ENCODE results near the gene TAS2R31. TPM values are rescaled to one million over a fixed set of nuclear protein-coding genes. Genes with fewer than 3 reads are reported as not detected.

TAS2R31 gene
- total and polyA plus RNA-seq, 2 donors (not counting 1 experiment from before 2014, with no cell fraction given): 0.86 to 5.7 TPM

DNA sequence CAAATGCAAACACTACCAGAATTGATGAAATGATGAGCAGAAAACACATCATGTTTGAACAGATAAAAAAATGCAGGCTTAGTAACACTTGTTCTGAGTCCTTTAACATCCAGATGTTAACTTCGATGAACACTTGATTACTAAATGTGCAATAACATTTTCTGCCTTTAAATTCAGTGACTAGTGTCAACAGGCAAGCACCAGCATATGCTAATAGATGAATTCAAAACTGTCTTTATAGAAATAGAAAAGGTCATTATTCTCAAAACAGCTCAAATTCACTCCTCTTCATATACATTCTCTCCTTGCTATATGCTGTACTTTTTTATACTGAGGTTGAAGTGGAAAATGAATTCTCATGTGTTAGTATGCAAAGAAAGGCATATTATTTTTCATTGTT, 8.7 kb downstream of the TAS2R31 start, which contains the start of gene TAS2R19:
Gene TAS2R19, minus strand, starts transcription at position 101 of the 400 bp plus-strand sequence. Its CDS starts 49 bp downstream, at position 52.
- ATAC-seq (ENCODE audit: low read depth) (no peak), DNase-seq (no peak)
- no peaks in the 10 kb centered on the region for H3K79me2 ChIP-seq (ENCODE audit: control insufficient read depth, insufficient read depth, low read length)
- H3K9me3 ChIP-seq (ENCODE audit: control extremely low read depth in 1 of 3, control insufficient read depth in 2 of 3, insufficient read depth in 1 of 3, low read length in 2 of 3): peaks cover 0 to 5% (median 1%) of the 10 kb centered on the region in 3 donors
- Mint-ChIP-seq H3K9me3 (ENCODE audit: insufficient read depth) (peaks cover 3% of the 10 kb centered on the region), H3K4me3 (no peak within 1 kb of the TSS), H3K27me3 (no peaks in the 10 kb centered on the region), H3K4me1 (peaks cover 2% of the 10 kb centered on the region), H3K27ac (no peak within 1 kb of the TSS)
- POLR2A ChIA-PET: no interaction called here
- no peaks in the 10 kb centered on the region for H4K20me1 ChIP-seq (ENCODE audit: control insufficient read depth, insufficient read depth, low read length, poor library complexity, severe bottlenecking)
- CTCF ChIA-PET: no interaction called here
- no peak within 1 kb of the TSS for H3K27ac ChIP-seq (ENCODE audit: low read length in 2 of 2)
- TF ChIP-seq, protein P1, sequence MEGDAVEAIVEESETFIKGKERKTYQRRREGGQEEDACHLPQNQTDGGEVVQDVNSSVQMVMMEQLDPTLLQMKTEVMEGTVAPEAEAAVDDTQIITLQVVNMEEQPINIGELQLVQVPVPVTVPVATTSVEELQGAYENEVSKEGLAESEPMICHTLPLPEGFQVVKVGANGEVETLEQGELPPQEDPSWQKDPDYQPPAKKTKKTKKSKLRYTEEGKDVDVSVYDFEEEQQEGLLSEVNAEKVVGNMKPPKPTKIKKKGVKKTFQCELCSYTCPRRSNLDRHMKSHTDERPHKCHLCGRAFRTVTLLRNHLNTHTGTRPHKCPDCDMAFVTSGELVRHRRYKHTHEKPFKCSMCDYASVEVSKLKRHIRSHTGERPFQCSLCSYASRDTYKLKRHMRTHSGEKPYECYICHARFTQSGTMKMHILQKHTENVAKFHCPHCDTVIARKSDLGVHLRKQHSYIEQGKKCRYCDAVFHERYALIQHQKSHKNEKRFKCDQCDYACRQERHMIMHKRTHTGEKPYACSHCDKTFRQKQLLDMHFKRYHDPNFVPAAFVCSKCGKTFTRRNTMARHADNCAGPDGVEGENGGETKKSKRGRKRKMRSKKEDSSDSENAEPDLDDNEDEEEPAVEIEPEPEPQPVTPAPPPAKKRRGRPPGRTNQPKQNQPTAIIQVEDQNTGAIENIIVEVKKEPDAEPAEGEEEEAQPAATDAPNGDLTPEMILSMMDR (IDR thresholded peaks at IDR 0.05): no peak
- TF ChIP-seq EZH2 (IDR thresholded peaks at IDR 0.05; ENCODE audit: borderline replicate concordance, insufficient read depth, low read depth, low read length, poor library complexity, severe bottlenecking): no peak
- intact Hi-C loops (cut with micrococcal nuclease): no loop called here
- H3K36me3 ChIP-seq (replicated peaks in 1 of 2; ENCODE audit: control extremely low read depth in 1 of 2, control insufficient read depth in 1 of 2, extremely low read depth in 1 of 2, insufficient read depth in 2 of 2, low read length in 1 of 2): peaks cover 1 to 3% of the 10 kb centered on the region in 2 experiments
- no peaks in the 10 kb centered on the region for H3K4me1 ChIP-seq (ENCODE audit: control insufficient read depth in 2 of 2, insufficient read depth in 2 of 2, low read length in 2 of 2)
- no peaks in the 10 kb centered on the region for H3K27me3 ChIP-seq (replicated peaks in 1 of 4; ENCODE audit: control extremely low read depth in 1 of 4, control insufficient read depth in 3 of 4, insufficient read depth in 4 of 4, low read length in 3 of 4)
- no peak within 1 kb of the TSS for H3K4me2 ChIP-seq (replicated peaks; ENCODE audit: low read depth, low read length, poor library complexity, severe bottlenecking)
- H2AFZ ChIP-seq (ENCODE audit: insufficient read depth, low read depth, low read length, poor library complexity, severe bottlenecking): no peak within 1 kb of the TSS
- no CpG with 5 or more reads among the region's 1 CpG for WGBS (ENCODE audit: insufficient coverage)
- no peak within 1 kb of the TSS for H3K4me3 ChIP-seq (ENCODE audit: control extremely low read depth in 1 of 5, extremely low read depth in 1 of 5, insufficient read depth in 1 of 5, low read depth in 2 of 5, low read length in 4 of 5)
- H3K9ac ChIP-seq (ENCODE audit: low read length): no peak within 1 kb of the TSS

DNA sequence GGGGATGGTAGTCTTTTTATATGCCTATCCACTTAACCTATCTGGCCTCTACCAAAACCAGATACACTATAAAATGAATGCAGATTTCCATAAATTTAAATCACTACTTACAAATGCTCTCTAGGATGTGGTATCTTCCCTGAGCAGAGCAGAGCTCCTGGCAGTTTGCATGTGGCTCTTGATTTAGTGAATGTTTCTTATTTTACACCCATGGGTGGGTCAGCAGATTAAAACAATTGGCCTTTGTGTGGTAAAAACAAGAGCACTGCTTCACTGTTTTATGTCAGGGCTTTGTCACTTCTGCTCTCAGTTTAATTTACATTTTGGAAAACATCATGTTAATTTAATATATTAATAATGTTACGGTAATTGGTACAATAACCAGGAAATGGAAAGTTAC, 14.3 kb downstream of the TAS2R31 start:
- ChIA-PET POLR2A (no interaction called here), CTCF (no interaction called here)
- WGBS (ENCODE audit: insufficient coverage): no CpG with 5 or more reads among the region's 1 CpG

More for the DNA sequence above, 14.3 kb downstream of the TAS2R31 start:
- Histone ChIP-seq H3K36me3 (replicated peaks in 1 of 2; ENCODE audit: control extremely low read depth in 1 of 2, control insufficient read depth in 1 of 2, extremely low read depth in 1 of 2, insufficient read depth in 2 of 2, low read length in 1 of 2) (peaks cover 1 to 2% of the 10 kb centered on the region in 2 experiments), H3K9me3 (ENCODE audit: control extremely low read depth in 1 of 3, control insufficient read depth in 2 of 3, insufficient read depth in 1 of 3, low read length in 2 of 3) (no peaks in the 10 kb centered on the region), H2AFZ (ENCODE audit: insufficient read depth, low read depth, low read length, poor library complexity, severe bottlenecking) (no peak overlapping the region), H3K79me2 (ENCODE audit: control insufficient read depth, insufficient read depth, low read length) (peaks cover 4% of the 10 kb centered on the region), H3K27ac (ENCODE audit: low read length in 2 of 2) (no peak overlapping the region), H3K4me2 (replicated peaks; ENCODE audit: low read depth, low read length, poor library complexity, severe bottlenecking) (no peak overlapping the region), H3K27me3 (replicated peaks in 1 of 4; ENCODE audit: control extremely low read depth in 1 of 4, control insufficient read depth in 3 of 4, insufficient read depth in 4 of 4, low read length in 3 of 4) (no peaks in the 10 kb centered on the region), H4K20me1 (ENCODE audit: control insufficient read depth, insufficient read depth, low read length, poor library complexity, severe bottlenecking) (no peaks in the 10 kb centered on the region), H3K4me1 (ENCODE audit: control insufficient read depth in 2 of 2, insufficient read depth in 2 of 2, low read length in 2 of 2) (no peaks in the 10 kb centered on the region), H3K4me3 (ENCODE audit: control extremely low read depth in 1 of 5, extremely low read depth in 1 of 5, insufficient read depth in 1 of 5, low read depth in 2 of 5, low read length in 4 of 5) (no peak overlapping the region), H3K9ac (ENCODE audit: low read length) (no peak overlapping the region)
- Mint-ChIP-seq H3K4me1 (peaks cover 2% of the 10 kb centered on the region), H3K9me3 (ENCODE audit: insufficient read depth) (no peaks in the 10 kb centered on the region), H3K27ac (no peak overlapping the region), H3K27me3 (no peaks in the 10 kb centered on the region), H3K4me3 (no peak overlapping the region)
- intact Hi-C loops (cut with micrococcal nuclease): no loop called here
- TF ChIP-seq EZH2 (IDR thresholded peaks at IDR 0.05; ENCODE audit: borderline replicate concordance, insufficient read depth, low read depth, low read length, poor library complexity, severe bottlenecking): no peak
- TF ChIP-seq, protein P1 (IDR thresholded peaks at IDR 0.05): no peak
- ATAC-seq (ENCODE audit: low read depth) (no peak), DNase-seq (no peak)

Data from B cell (primary cell).